Loucy (cell line): ENCODE measurements around the gene ADGRF3.

Experiments
- EZH2phosphoT487 ChIP-seq: fragments of 200-600 bp; IDR thresholded peaks from 2 replicates; pipeline ENCODE4 v1.6.1; 2018; ENCODE audit warnings: antibody characterized with exemption, mild to moderate bottlenecking, moderate library complexity, borderline replicate concordance
- TF ChIP-seq, protein P1 (sequence below): fragments of 200-600 bp; sonication (generic); conservative IDR thresholded peaks from 2 replicates; pipeline ENCODE4 v1.5.1; 2014; ENCODE audit warnings: mild to moderate bottlenecking, antibody characterized with exemption, low read length

DNA sequence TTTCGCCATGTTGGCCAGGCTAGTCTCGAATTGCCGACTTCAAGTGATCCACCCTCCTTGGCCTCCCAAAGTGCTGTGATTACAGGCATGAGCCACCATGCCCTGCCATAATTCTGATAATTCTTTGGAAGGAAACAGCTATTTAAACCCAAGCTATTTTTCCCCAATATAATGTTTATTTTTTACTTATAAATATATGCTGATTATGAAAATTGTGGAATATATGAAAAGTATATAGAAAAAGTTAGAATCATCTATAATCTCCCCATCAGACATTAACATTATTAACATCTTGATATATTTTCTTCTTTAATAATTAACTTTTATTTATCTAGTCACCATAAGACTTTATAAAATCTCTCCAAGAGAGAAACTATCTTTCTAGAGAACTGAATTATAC lies 60.7 kb downstream of the ADGRF3 start:
- TF ChIP-seq, protein P1, sequence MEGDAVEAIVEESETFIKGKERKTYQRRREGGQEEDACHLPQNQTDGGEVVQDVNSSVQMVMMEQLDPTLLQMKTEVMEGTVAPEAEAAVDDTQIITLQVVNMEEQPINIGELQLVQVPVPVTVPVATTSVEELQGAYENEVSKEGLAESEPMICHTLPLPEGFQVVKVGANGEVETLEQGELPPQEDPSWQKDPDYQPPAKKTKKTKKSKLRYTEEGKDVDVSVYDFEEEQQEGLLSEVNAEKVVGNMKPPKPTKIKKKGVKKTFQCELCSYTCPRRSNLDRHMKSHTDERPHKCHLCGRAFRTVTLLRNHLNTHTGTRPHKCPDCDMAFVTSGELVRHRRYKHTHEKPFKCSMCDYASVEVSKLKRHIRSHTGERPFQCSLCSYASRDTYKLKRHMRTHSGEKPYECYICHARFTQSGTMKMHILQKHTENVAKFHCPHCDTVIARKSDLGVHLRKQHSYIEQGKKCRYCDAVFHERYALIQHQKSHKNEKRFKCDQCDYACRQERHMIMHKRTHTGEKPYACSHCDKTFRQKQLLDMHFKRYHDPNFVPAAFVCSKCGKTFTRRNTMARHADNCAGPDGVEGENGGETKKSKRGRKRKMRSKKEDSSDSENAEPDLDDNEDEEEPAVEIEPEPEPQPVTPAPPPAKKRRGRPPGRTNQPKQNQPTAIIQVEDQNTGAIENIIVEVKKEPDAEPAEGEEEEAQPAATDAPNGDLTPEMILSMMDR: no peak
- no peak for TF ChIP-seq EZH2phosphoT487
